NCI-H1930 (cell line): Measurements from ENCODE around the gene ITGB2.

Source experiments
- DNase-seq, 2 experiments: peaks; one replicate each; lab custom pipeline; 2025; lab: John Stamatoyannopoulos, UW

ITGB2 gene

DNA sequence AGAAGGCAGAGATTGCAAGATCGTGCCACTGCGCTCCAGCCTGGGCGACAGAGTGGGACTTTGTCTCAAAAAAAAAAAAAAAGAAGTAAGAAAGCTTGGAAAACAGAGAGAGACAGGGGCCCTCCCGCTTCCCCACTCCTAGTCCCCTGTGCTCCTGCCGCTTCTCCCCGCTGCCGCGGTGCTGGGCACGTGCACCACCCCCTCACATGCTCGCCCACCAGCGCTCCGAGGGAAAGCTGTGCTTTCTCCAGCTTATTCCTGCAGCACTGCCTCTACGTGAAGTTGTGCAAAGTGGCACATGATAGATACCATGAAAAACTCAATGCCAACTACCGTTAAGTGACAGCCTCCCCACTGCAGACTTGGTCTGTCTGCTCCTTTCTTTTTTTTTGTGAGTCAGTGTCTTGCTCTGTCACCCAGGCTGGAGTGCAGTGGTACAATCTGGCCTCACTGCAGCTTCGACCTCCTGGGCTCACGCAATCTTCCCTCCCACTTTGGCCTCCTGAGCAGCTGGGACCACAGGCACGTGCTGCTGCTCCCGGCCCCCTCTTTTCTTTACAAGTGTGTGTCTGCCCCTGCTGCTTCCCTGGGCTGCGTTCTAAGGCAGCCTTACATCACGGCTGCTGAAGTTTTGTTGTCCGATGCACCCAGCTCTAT is 34.6 kb upstream of the ITGB2 start:
- no peak for DNase-seq

DNA sequence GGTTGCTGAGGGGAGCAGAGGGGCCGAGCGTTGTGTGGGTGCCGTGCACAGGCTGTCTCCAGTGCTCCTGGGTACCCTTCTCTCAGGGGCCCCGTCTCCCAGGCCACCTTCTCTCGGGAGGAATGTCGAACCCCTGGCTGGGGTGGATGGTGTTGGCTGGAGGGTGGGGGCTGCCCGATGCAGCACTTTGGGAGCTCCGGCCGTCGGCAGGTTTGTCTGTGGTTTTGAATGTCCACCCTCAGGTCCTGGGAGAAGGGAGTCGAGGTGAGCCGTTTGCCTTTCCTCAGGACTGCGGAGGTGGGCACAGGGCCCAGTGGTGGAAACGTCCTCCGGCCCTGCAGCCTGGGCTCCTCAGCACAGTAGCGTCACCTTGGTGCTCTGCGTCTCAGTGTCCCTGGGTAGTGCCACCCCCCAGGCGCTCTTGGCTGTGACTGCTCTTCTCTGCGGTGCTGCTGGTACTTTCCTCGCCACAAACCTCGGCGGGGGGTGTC is 33.6 kb upstream of the ITGB2 start:
- DNase-seq = no peak

DNA sequence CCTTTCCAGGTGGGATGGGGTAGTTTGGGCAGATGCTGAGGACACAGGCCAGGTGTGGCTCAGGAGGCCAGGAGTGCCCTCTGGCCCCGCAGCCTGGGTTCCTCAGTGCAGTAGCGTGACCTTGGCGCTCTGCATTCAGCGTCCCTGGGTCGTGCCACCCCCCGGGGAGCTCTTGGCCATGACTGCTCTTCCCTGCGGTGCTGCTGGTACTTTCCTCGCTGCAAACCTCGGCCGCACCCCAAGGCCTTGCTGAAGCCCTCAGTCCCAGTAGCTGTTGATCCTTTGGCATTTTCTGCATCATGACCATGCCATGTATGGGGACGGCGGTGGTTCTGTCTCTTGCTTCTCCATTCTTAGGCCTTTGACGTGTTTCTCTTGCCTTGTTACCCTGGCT is 32.9 kb upstream of the ITGB2 start:
- no peak for DNase-seq

DNA sequence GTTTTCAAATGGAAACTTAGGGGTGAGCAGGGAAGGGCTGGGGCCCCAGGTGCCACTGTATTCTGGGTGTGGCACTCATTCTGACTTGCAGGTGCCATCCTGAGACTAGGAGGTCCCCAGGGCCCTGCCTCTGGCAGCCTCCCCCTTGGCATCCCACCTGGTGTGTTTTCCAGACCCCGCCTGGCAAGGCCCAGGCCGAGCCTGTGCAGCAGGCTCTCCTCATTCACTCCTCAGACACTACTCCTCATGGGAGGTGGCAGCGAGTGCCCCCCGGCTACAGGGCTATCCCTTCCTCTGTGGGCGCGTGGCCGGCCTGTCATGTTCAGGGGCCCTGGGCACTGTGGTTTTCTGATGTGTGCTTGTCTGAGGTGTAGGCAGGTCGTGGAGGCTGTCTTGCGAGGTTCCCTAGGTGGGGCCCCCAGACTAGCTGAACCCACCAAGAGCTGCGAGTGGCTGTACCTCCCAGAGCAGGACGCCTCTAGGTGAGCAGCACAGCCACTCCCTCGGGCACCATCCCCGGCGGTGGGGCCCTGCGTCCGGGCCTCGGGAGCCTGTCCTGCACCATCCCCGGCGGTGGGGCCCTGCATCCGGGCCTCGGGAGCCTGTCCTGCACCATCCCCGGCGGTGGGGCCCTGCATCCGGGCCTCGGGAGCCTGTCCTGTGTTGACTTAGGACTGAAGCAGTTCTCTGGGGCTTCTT is 32.4 kb upstream of the ITGB2 start:
- DNase-seq = no peak

DNA sequence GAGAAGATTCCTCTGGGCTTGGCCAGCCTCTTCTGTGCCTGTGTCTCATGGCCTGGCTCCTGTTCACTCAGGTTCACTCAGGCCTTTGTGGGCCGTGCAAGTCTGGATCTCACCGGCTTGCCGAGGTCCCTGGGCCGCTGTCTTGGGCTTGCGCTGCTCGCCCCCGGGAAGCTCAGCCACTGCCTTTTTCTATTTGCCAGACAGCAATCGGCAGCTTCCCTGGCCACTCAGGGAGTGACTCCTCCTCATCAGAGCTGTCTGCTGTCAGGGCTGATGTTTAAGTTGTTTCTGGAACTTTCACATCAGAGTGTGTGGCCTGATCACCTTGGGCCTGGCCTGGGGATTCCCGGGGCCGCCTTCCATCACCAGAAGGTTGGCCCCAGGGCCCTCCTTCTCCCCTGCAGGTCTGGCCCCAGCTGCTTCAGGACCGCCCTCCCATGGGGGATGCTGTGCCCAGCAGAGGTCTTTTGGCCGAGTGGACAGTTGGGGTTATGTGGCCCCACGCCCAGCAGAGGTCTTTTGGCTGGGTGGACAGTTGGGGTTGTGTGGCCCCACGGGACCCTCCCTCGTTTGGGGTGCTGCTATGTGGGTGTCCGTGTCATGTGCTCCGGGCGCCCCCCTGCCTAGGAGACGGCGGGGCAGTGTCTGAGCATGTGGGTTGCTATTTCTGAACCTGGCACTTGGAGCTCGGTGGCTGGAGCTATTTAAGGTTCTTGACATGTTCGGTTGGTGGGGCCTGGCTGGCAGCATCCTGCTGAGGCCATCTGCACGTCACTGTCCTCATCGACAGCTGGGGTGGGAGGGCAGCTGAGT is 31.6 kb upstream of the ITGB2 start:
- no peak for DNase-seq

DNA sequence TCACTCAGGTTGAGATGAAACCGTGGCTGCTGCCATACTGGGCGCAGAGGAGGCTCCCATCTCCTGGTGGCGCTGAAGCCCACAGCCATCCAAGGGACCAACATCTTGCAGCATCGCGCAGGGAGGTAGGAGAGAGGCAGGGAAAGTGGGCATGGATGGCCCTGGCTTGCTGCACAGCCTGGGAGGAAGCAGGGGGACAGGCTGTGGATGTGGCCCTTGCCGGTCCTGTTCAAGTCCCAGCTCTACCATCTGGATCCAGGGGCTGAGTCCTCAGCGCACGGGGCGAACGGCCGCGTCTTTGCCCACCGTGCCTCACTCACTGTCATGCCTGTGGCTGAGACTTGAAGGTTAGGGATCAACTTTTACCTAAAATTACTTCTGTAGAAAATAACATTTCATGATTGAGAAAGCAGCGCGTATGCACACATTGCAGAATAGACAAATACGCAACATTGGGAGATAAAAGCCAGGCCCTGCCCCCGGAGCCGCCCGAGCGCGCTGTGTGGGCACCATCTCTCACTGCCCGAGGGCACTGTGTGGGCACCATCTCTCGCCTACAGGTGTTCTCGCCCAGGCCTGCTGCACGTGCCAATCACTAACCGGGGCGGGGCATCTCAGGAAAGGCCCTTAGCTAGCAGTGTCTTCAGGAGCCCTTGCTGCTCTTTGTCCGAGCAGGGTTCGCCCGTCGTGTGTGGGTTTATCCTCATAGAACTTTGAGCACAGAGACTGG is 30.7 kb upstream of the ITGB2 start:
- no peak for DNase-seq

DNA sequence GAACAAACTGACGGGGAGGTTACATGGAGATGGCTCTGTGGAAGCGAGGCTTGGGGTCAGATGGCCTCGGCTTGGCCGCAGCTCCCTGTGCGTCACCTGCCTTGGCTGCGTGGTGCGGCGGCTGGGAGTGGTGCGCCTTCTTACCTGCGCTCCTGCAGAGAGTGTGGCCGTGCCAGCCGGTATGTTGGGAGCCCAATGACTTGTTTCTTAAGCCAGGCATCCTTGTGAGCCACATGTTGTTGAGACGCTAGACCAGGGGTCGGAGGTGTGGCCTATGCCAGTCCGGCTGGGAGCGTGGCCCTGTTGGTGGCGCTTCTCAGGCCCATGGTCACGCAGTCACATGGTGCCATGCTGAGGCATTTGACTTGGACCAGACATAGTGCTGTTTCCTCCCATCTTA is 29.7 kb upstream of the ITGB2 start:
- DNase-seq = no peak

DNA sequence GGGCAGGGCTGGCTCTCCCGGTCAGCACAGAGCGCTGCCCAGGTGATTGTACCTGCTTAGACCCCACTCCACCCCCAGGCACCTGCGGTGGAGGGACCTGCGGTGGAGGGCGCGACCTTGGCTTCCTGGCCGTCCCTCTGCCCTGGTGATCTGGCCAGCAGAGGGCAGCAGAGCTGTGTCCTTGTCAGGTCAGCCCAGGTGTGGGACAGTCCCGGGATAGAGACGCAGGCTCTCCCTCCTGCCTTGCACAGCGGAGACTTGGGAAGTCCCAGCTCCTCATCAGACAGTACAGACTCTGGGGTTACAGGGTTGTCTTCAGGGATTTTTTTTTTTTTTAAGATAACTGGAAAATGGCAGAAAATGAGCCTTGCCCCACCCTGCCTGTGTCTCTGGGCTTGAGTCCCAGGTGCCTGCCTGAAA is 29.1 kb upstream of the ITGB2 start:
- peak in 1 of 2 experiments; percentile 35 for DNase-seq

DNA sequence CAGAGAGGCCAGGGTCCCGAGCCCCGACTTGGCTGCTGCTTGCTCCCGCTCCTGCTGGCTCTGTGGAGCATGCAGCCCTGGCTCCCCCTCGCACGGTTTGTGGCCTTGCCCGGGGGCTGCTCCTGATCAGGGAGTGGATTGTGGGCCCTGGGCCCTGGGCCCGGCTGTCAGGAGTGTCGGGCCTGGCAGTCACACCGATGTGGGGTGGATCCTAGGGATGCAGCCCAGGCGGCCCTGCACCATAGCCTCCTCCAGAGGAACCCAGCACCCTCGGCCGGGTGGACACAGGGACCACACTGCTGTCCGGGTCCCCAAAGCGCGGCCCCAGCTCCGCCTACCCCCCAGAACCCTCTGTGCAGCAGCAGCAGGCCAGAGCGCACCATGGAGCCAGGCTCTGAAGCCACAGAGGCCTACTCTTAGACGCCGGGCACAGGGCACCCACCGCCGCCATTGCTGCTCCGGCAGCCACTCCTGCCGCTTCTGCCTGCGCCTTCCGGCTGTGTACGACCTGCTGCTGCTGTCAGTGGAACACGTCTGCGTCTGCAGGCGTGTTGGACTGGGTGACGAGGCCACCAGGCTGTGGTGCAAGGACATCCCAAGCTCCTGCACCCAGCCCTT is 28.6 kb upstream of the ITGB2 start:
- DNase-seq = no peak

DNA sequence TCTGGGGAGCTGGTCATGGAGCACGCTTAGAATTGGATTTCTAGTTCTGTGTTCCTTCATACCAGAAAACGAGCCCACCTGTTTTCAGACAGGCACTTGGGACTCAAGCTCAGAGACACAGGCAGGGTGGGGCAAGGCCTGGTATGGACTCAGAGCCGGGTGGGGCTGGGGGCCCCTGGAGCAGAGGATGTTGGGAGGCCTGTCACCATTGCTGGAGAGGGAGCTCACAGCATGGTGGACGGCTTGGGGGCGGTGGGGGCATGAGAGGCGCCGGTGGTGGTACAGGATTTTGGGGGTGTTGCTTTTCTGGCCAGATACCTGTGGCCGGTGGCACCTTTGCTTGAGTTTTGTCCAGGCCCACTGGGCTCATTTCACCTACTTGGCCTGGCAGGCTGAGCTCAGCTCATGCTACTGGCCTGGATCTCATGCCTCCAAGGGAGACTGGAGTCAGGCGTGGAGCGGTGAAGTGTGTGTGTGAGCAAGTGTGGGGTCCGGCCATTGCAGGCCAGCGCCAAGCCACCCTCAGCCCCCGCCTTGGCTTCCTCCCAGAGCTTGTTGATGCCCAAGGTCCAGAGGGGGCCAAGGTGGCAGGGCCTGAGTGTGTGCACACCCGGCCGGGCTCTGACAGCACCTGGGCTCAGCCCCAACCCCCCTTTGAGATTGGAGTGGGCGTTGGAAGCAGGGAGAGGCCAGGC is 27.9 kb upstream of the ITGB2 start:
- no peak for DNase-seq

DNA sequence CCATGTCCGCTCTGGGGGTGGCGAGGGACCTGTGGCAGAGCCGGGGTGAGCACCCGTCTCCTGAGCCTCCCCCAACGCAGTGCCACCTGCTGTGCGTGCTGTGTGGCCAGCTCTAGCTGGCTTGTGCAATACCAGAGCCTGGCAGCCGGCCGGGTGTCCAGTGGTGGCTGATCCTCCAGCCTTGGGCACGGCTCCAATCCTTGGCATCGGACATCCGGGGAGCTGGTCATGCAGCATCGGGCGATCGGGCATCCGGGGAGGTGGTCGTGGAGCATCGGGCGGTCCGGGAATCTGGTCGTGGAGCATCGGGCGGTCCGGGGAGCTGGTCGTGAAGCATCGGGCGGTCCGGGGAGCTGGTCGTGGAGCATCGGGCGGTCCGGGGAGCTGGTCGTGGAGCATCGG is 27.2 kb upstream of the ITGB2 start:
- DNase-seq = no peak

DNA sequence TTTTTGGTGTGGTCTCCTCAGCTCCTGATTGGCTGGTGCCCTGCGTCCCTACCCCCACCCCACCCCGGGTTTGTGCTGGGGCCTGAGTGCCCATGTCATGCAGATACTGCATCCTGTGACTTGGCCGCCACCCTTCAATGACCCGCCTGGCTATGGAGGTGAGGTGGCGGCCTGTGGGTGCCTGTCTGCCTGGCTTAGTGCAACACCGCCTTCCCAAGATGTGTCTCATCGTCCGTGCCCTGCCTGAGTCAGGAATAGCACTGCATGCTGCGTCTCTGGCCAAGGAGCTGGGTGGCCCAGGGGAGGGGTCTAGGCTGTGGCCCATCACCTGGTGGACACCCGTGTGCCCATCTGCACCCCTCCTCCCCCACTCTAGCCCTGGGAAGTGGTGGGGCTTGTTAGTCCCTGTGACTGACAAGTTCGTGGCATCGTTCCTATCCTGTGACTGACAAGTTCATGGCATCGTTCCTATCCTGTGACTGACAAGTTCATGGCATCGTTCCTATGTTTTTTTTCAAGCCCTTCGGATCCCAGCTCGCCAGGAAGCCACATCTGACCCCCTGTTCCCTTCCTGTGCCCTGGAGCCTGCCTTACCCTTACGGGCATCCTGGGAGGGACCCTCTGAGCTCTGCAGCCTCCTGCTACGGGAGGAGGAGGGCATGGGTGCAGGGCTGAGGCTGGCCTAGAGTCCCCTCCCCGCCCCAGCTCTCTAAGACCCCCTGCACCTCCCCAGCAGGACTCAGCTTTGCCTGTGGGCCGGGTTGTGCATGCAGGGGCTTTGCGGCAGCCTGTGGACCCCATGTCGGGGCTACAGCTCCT is 26.6 kb upstream of the ITGB2 start:
- no peak for DNase-seq

DNA sequence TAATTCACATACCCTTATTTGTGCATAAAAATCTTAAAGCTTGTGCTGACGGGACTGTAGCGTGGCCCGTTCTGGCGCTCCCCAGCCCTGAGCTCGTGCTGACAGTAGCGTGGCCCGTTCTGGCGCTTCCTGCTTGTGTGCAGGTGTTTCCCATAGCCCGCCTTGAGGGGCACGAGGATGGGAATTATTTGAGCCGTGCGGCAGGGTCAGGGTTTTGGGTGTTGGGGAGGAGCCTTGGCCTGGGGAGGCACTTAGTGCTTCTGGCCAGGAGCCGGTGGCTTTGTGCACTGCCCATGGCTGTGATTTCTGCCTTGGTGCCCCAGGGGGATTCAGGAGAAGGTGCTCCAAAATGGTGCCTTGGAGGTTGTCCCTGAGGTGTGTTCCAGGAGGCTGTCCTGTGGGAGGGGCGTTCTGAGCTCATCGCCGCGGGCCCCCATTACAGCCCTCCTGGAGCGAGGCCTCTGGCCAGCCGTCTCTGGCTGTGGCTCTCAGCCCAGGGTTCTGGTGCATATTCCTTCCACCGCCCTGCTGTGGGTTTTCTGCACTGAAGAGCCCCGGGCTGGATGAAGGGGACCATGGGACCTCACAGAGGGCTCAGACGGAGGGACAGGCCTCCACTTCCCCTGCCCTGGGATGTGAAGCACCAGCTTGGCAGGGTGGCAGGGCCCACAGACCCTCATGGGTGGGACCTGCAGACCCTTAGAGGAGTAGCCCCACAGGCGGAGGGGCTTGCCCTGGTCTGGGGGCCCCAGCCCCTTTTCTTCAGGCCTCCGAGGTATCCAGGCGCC is 25.7 kb upstream of the ITGB2 start:
- no peak for DNase-seq

DNA sequence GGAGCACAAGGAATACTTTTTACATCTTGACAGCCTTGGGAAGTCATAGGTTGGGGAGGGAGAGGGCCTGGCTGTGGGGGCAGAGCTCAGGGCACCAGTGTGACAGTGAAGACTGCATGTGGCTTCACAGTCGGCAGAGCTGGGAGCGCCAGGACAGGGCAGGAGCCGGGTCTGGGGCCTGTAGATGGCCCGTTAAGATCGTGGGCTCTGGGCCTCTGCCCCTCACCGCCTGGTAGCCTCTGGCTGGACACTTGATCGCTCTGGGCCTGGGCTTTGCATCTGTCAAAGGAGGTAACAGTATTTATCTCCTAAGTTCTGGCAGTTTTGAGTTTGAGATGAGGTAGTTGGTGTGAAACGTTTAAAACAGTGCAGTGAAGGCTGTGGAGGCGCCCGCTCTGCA is 23.9 kb upstream of the ITGB2 start:
- no peak for DNase-seq

DNA sequence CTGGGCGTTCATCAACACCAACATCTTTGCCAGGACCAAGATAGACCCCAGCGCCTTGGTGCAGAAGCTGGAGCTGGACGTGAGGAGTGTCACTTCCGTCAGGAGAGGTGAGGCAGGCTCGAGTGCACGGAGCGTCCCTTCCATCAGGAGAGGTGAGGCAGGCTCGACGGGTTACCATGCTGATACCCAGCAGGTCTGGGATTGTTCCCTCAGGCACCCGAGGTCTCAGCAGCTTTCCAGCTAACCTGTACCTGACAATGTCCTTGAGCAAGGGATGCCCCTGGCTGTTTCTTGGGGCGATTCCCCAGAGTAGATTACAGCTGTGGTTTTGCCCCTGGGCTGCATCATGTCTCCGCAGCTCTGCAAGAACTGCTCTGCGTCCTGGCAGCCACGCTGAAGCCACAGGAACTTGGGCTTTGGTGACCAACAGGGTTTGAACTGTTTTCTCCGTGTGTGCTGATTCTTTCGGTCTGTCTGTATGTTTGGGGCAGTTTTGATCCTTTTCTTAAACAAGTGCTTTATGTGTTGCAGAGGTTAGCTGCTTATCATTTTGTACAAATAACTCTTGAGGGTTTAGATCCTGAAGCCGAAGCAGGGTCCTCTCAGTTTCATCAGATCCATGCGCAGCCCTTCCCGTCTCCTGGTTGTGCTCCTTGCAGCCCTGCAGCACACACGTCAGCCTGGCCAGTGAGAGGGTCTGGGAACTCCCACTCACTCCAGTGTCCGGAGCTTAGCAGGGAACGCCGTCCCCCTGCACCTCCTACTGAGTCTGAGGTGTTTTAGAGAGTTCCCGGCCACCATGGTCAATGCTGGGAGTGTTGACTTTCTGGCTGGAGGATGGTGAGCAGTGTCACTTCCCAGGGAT is 23.2 kb upstream of the ITGB2 start:
- DNase-seq = no peak

DNA sequence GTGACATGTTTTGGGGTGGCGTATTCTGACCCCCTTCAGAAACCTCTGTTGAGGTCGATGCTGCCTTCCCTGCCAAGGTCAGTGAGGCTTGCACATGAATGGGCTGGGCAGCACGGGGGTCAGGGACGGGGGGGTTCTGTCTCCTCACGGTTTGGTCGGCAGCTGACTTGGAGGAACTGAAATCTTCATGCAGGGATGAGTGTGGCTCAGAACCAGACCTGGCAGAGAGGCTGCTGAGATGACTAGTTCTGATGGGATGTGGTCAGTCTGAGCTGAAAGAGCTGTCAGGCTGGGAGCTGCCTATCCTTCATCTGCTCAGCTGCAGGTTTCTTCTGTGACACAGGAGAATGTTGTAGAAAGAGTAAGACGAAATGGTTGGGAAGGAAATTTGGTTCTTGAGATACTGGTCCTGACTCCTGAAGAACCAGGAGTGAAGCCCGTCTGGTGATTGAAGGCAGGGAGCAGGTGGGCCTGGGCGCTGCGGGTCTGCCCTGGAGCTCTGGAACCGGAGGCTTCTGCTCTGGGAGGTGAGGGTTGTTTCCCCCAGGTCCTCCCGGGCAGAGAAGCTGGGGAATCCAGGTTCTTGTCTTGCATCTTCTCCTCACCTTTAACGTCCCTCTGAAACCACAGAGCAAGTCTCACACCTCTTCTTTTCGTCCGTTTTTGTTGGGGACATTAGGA is 22.4 kb upstream of the ITGB2 start:
- no peak for DNase-seq

DNA sequence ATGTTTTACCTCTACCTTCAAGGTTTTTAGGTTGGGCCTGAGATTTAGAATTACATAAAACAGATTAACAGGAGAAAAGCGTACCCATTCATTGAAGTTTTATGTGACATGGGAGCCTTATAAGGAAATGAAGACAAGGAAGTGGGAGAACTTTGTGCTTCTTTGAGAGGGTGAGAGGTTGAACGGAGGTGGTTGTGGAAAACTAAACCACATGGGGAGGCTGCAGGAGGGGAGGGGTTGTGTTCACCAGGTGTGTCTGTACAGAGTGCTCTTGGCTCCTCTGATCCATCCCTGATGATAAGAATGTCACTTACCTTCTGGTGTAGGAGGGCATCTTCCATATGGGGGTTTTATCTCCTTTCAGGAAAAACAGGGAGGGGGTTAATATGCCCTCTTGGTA is 21.9 kb upstream of the ITGB2 start:
- DNase-seq = no peak

DNA sequence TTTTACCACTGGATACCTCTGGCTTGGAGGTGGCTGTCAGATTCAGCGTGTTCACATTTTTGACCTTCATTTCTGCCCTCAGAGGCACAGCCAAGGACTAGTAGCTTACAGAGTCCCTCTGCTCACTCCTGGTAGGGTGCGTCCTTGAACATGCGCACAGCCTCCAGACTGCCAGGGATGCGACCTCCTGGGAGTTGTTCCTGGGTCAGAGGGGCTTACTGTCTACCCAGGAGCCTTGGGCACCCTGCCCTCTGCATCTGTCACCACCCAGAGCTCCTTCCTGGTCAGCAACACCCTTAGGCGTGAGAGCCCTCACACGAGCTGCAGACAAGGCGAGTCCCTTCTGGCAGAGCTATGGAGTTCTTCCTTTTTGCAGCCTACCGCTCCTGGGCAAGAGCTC is 20.9 kb upstream of the ITGB2 start:
- DNase-seq = no peak
